Astrocyte of the cerebellum (primary cell): ENCODE results near the gene RAE1.

Source experiments
- DNase-seq: peaks from one replicate; pipeline ENCODE4 v3.0.0-alpha.2; 2011; ENCODE audit warnings: low read depth
- H3K4me3 ChIP-seq: 2 replicates; pipeline ENCODE4 v1.5.1; 2011; ENCODE audit warnings: mild to moderate bottlenecking, low read depth, low read length, moderate library complexity
- CTCF ChIP-seq: IDR thresholded peaks from 2 replicates; pipeline ENCODE4 v1.5.1; 2012; ENCODE audit warnings: low read length, low read depth, moderate library complexity, mild to moderate bottlenecking; ENCODE audit errors: missing control alignments
- in situ Hi-C: cut with HindIII; loops from 2 replicates; pipeline ENCODE4 v1.10.0; 2017; ENCODE audit warnings: low sequenced_read_pairs

RAE1 gene

DNA sequence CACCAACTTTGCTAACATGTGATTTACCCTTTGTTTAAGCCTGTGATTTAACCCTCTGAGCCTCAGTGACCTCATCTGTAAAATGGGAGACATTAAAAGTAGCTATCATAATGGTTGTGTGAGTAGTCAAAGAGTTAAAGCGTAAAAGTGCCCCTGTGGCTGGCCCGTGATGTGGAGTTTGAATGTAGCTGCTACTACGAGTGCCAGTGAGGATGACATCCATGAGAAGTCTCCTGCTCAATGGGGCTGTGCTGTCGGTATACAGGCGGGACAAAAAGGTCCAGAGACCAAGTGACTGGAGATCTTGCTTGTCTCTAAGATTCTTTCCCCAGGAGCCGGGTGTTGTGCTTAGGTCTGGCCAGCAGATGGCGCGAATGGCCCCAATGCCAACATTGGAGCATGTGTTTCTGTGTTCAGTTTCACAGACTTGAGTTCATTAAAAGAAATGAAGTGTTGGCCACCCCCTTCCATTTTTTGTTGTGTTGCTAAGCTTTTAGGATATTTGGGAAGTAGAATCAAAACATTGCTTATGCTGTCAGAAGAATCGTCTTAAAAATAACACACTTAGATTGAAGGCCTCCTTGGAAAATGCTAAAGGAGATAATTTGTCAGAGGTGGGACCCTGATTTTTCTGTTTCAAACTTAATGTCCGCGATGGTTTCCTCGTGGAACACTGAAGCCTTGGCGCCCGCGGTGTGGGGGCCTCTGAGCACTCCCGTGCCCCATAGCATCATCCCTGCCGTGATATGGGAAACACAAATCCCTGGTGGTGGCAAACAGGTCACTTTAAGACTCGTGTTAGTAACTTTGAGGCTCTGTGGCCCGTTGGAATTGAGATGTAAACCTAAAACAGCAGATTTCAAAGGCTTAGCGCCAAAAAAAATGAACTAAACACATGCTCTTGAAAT is 30.8 kb downstream of the RAE1 start:
- TF ChIP-seq CTCF = peak; percentile 92
- peak; percentile 46 for DNase-seq
- H3K4me3 ChIP-seq = no peak overlapping the region
- in situ Hi-C loops = no loop called here

- DNase-seq = no peak
- in situ Hi-C loops = no loop called here
- no peak for TF ChIP-seq CTCF
- H3K4me3 ChIP-seq = no peak overlapping the region
These were observed 31.5 kb downstream of the RAE1 start for GRCh38 chr20:57382516-57382915.

GRCh38 chr20:57383447-57384347 is 32.6 kb downstream of the RAE1 start:
- H3K4me3 ChIP-seq = no peak overlapping the region
- in situ Hi-C loops = no loop called here
- no peak for TF ChIP-seq CTCF
- no peak for DNase-seq

- TF ChIP-seq CTCF = no peak
- in situ Hi-C loops = no loop called here
These were observed 33.4 kb downstream of the RAE1 start for GRCh38 chr20:57384486-57384885.

GRCh38 chr20:57384953-57385761 is 34.1 kb downstream of the RAE1 start:
- H3K4me3 ChIP-seq = no peak overlapping the region
- in situ Hi-C loops = no loop called here
- TF ChIP-seq CTCF = no peak
- no peak for DNase-seq

More at GRCh38 chr20:57384486-57384885, 33.4 kb downstream of the RAE1 start:
- DNase-seq = no peak
- H3K4me3 ChIP-seq = no peak overlapping the region

DNA sequence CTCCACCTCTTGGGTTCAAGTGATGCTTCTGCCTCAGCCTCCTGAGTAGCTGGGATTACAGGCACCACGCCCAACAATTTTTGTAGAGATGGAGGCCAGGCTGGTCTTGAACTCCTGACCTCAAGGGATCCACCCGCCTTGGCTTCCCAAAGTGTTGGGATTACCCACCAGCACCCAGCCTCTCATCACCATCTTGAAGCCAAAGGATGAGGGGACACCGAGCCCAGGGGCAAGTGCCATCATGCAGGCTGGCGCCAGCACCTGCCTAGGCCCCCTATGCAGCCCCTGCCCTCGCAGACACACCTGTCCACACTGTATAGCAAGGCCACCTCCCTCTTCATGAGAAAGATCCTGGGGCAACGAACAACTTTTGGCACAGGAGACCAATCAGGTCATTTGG is 34.9 kb downstream of the RAE1 start:
- no peak for TF ChIP-seq CTCF
- in situ Hi-C loops = no loop called here
- DNase-seq = no peak

More for the DNA sequence above, 34.9 kb downstream of the RAE1 start:
- H3K4me3 ChIP-seq = no peak overlapping the region
